ENCODE measurements around the gene GAMT.

Gene GAMT

DNA sequence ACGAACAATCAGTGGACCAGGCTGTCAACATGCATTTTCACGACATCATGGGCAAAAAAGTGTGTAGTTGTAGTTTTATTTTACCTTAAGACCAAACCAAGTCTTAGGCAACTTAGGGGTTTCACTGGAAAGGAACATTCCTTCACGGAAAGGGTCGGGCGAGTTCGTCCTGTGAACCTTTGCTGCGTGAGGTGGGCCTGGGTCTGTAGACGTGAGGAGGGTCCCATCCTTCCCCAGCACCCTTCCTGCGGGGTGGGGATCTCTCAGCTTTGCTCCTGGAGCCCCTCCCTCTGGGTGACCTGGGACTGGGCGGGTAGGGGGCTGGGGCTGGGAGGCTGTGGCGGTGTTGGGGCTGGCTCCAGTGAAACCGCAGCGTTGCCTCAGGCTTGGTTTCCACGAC lies 24.6 kb upstream of the GAMT start:
- Histone ChIP-seq H3K4me1 (ENCODE audit: low read length) (no peaks in the 10 kb centered on the region), H3K79me2 (ENCODE audit: low read length) (peaks cover 73% of the 10 kb centered on the region), H3K27me3 (replicated peaks; ENCODE audit: insufficient read depth, low read length) (no peaks in the 10 kb centered on the region), H3K27ac (ENCODE audit: low read length) (no peak overlapping the region), H3K9ac (ENCODE audit: low read length) (no peak overlapping the region), H3K36me3 (replicated peaks; ENCODE audit: insufficient read depth, low read length) (peaks cover 29% of the 10 kb centered on the region), H3K9me3 (replicated peaks; ENCODE audit: insufficient read depth, low read length) (no peaks in the 10 kb centered on the region), H3F3A (ENCODE audit: insufficient read depth, low read length) (peaks cover 4% of the 10 kb centered on the region; the same call in 1 of the 2 replicates), H2AFZ (ENCODE audit: low read length) (no peak overlapping the region), H3K4me2 (ENCODE audit: low read depth, low read length) (no peak overlapping the region), H3K4me3 (ENCODE audit: low read length) (no peak overlapping the region), H4K20me1 (ENCODE audit: insufficient read depth, low read length) (0 out of 2 replicates have a peak, but pooled peaks cover 7% of the 10 kb centered on the region), H3K9me2 (replicated peaks; ENCODE audit: insufficient read depth, low read length) (no peaks in the 10 kb centered on the region)
- TF ChIP-seq EZH2 (optimal IDR thresholded peaks at IDR 0.05; ENCODE audit: low read depth, low read length) = no peak
- TF ChIP-seq EZH2phosphoT487 (IDR thresholded peaks at IDR 0.05; ENCODE audit: low read length) = no peak
- no peak for TF ChIP-seq CTCF (IDR thresholded peaks at IDR 0.05; ENCODE audit: low read length)
- DNase-seq = no peak

DNA sequence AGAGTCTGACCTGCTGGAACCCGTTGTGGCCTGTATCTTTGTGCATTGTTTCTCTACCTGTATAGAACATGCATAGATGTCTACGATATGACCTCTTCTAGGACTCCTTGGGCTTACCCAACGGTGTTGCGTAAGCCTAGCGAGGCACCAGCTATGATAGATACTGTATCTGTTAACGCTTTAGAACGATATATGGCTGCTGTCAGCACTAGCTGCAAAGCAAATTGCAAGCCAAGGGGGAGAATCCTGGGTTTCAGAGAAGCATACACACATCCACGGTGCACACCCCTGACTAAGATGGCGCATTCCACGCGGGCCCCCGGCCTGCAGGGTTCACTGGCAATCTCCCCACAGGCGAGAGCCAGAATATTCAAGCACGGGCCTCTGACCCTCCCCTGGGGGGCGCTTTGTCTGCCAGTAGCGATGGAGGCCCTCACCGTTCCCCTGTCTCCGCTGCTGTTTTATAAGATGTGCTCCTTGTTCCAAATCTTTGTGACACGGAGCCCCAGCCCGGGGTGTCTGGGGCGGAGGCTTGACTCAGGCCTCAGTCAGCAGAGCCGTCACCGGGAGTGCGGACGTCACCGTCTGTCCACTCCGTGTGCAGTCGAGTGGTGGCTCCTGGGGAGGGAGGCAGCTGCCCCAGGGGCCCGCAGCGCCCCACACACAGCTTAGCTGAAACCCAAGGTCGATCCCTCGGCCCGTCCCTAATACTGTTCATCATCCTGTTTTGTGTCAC lies 23.9 kb upstream of the GAMT start:
- Histone ChIP-seq H2AFZ (ENCODE audit: low read length) (no peak overlapping the region), H3K9me2 (replicated peaks; ENCODE audit: insufficient read depth, low read length) (no peaks in the 10 kb centered on the region), H3K79me2 (ENCODE audit: low read length) (peaks cover 80% of the 10 kb centered on the region), H3K4me1 (ENCODE audit: low read length) (no peaks in the 10 kb centered on the region), H3K9me3 (replicated peaks; ENCODE audit: insufficient read depth, low read length) (no peaks in the 10 kb centered on the region), H3F3A (ENCODE audit: insufficient read depth, low read length) (peaks cover 4% of the 10 kb centered on the region; the same call in 1 of the 2 replicates), H3K4me3 (ENCODE audit: low read length) (no peak overlapping the region), H4K20me1 (ENCODE audit: insufficient read depth, low read length) (0 out of 2 replicates have a peak, but pooled peaks cover 7% of the 10 kb centered on the region), H3K27ac (ENCODE audit: low read length) (no peak overlapping the region), H3K9ac (ENCODE audit: low read length) (no peak overlapping the region), H3K4me2 (ENCODE audit: low read depth, low read length) (no peak overlapping the region), H3K36me3 (replicated peaks; ENCODE audit: insufficient read depth, low read length) (peaks cover 29% of the 10 kb centered on the region), H3K27me3 (replicated peaks; ENCODE audit: insufficient read depth, low read length) (no peaks in the 10 kb centered on the region)
- TF ChIP-seq CTCF (IDR thresholded peaks at IDR 0.05; ENCODE audit: low read length) (no peak), EZH2phosphoT487 (IDR thresholded peaks at IDR 0.05; ENCODE audit: low read length) (no peak), EZH2 (optimal IDR thresholded peaks at IDR 0.05; ENCODE audit: low read depth, low read length) (no peak)
- no peak for DNase-seq

- Histone ChIP-seq H3K9me3 (replicated peaks; ENCODE audit: insufficient read depth, low read length) (no peaks in the 10 kb centered on the region), H3K36me3 (replicated peaks; ENCODE audit: insufficient read depth, low read length) (peaks cover 32% of the 10 kb centered on the region), H2AFZ (ENCODE audit: low read length) (no peak overlapping the region), H4K20me1 (ENCODE audit: insufficient read depth, low read length) (peaks cover 7% of the 10 kb centered on the region; the same call in 1 of the 2 replicates), H3F3A (ENCODE audit: insufficient read depth, low read length) (peaks cover 4% of the 10 kb centered on the region; the same call in 1 of the 2 replicates), H3K4me2 (ENCODE audit: low read depth, low read length) (no peak overlapping the region), H3K79me2 (ENCODE audit: low read length) (peaks cover 82% of the 10 kb centered on the region), H3K4me1 (ENCODE audit: low read length) (no peaks in the 10 kb centered on the region), H3K4me3 (ENCODE audit: low read length) (no peak overlapping the region), H3K27me3 (replicated peaks; ENCODE audit: insufficient read depth, low read length) (no peaks in the 10 kb centered on the region), H3K27ac (ENCODE audit: low read length) (no peak overlapping the region), H3K9ac (ENCODE audit: low read length) (no peak overlapping the region), H3K9me2 (replicated peaks; ENCODE audit: insufficient read depth, low read length) (no peaks in the 10 kb centered on the region)
- TF ChIP-seq EZH2 (optimal IDR thresholded peaks at IDR 0.05; ENCODE audit: low read depth, low read length) (no peak), EZH2phosphoT487 (IDR thresholded peaks at IDR 0.05; ENCODE audit: low read length) (no peak)
- DNase-seq = no peak
Measured at GRCh38 chr19:1424192-1424955, 23.0 kb upstream of the GAMT start.

Measured in MM.1S (cell line).